HepG2 (cell line): ENCODE measurements around the gene ZBTB25.

Source experiments
- GABPB1 ChIP-seq: IDR thresholded peaks from 2 replicates; pipeline ENCODE4 v1.6.1; 2016; ENCODE audit warnings: mild to moderate bottlenecking, missing genetic modification reagents, moderate library complexity, missing compliant biosample characterization
- KAT7 ChIP-seq: IDR thresholded peaks from 2 replicates; pipeline ENCODE4 v1.6.1; 2018; ENCODE audit warnings: borderline replicate concordance, missing compliant biosample characterization
- NFIC ChIP-seq: IDR thresholded peaks from 2 replicates; pipeline ENCODE4 v1.6.1; 2012; ENCODE audit warnings: mild to moderate bottlenecking, low read length, inconsistent platforms
- ZNF18 ChIP-seq: sonication (generic); formaldehyde crosslinking; IDR thresholded peaks from 2 replicates; pipeline ENCODE4 v1.8.0; 2022; ENCODE audit warnings: mild to moderate bottlenecking, missing genetic modification reagents; ENCODE audit not compliant: insufficient replicate concordance
- ZNF878 ChIP-seq: sonication (generic); formaldehyde crosslinking; IDR thresholded peaks from 2 replicates; pipeline ENCODE4 v1.8.1; 2023; ENCODE audit warnings: mild to moderate bottlenecking, missing genetic modification reagents, moderate library complexity
- ZSCAN12 ChIP-seq: sonication (generic); formaldehyde crosslinking; IDR thresholded peaks from 2 replicates; pipeline ENCODE4 v1.9.0; 2021; ENCODE audit warnings: mild to moderate bottlenecking, missing genetic modification reagents

- TF ChIP-seq ZNF878 (CRISPR knock-in tag): no peak
- no peak for TF ChIP-seq ZNF18 (CRISPR knock-in tag)
- TF ChIP-seq ZSCAN12 (CRISPR knock-in tag): no peak
- TF ChIP-seq NFIC: no peak
- no peak for TF ChIP-seq GABPB1 (CRISPR knock-in tag)
- no peak for TF ChIP-seq KAT7 (CRISPR knock-in tag)
Measured at GRCh38 chr14:64434528-64434927, 69.1 kb downstream of the ZBTB25 start.
